Lung microvascular endothelial cell (primary cell): ENCODE data around the gene ATP1A4. TPM values are rescaled to one million over a fixed set of nuclear protein-coding genes. Genes with fewer than 3 reads are reported as not detected.

Experiments used
- DNase-seq, 2 donors: peaks; one replicate each; pipeline versions ENCODE4 v3.0.0 to v3.0.0-alpha.2; 2010; ENCODE audit warnings: low read depth in 2 of 2
- total RNA-seq: library from RNA; depleted of rRNA; stranded (reverse); fragments of >200 nt; gene quantifications from 2 replicates; pipeline ENCODE4 v1.2.1, GENCODE V29; 2014

Gene ATP1A4
- total RNA-seq, 1 donor from 2014 or later, result not detected

GRCh38 chr1:160205242-160206035 is 54.0 kb downstream of the ATP1A4 start, which contains the start of gene PEA15:
Gene PEA15, plus strand, starts transcription at chr1:160205384. Its CDS starts 6,161 bp downstream, at chr1:160211545.
- DNase-seq, result peak; percentile 69 to 80

GRCh38 chr1:160206036-160206389 is 54.6 kb downstream of the ATP1A4 start:
- peak; percentile 49 to 61 for DNase-seq

- peak in 1 of 2 donors; percentile 61 for DNase-seq
These were observed 55.2 kb downstream of the ATP1A4 start for GRCh38 chr1:160206421-160207117.

- no peak for DNase-seq
These were observed 55.8 kb downstream of the ATP1A4 start for GRCh38 chr1:160207118-160207650.

- DNase-seq, result peak; percentile 48 to 52
These were observed 56.6 kb downstream of the ATP1A4 start for GRCh38 chr1:160207771-160208556.

- peak in 1 of 2 donors; percentile 16 for DNase-seq
These were observed 57.3 kb downstream of the ATP1A4 start for GRCh38 chr1:160208557-160209320.

GRCh38 chr1:160209321-160210046 is 58.1 kb downstream of the ATP1A4 start:
- peak; percentile 39 to 42 for DNase-seq

GRCh38 chr1:160210561-160210960 is 59.2 kb downstream of the ATP1A4 start:
- DNase-seq, result no peak

- DNase-seq, result no peak
These were observed 59.8 kb downstream of the ATP1A4 start for GRCh38 chr1:160211046-160211790.

GRCh38 chr1:160214481-160215140 is 63.2 kb downstream of the ATP1A4 start:
- DNase-seq, result no peak

- no peak for DNase-seq
These were observed 64.9 kb downstream of the ATP1A4 start for GRCh38 chr1:160216301-160216700.

- peak in 1 of 2 donors; percentile 42 for DNase-seq
These were observed 66.2 kb downstream of the ATP1A4 start for GRCh38 chr1:160217481-160218051.

- DNase-seq, result peak; percentile 81 to 82
These were observed 67.9 kb downstream of the ATP1A4 start for GRCh38 chr1:160219062-160219929.

GRCh38 chr1:160220301-160220700 is 68.9 kb downstream of the ATP1A4 start:
- DNase-seq, result no peak

GRCh38 chr1:160221089-160221488 is 69.7 kb downstream of the ATP1A4 start:
- no peak for DNase-seq

- DNase-seq, result no peak
These were observed 71.1 kb downstream of the ATP1A4 start for GRCh38 chr1:160222546-160222945.

- no peak for DNase-seq
These were observed 73.2 kb downstream of the ATP1A4 start for GRCh38 chr1:160224606-160225005.

GRCh38 chr1:160225345-160225744 is 73.9 kb downstream of the ATP1A4 start:
- DNase-seq, result no peak
